GM18526 (cell line): ENCODE measurements around the gene GYG1.

Source experiments
- POLR2A ChIP-seq: IDR thresholded peaks from 3 replicates; pipeline ENCODE4 v1.6.1; 2011; ENCODE audit not compliant: insufficient read length; ENCODE audit errors: extremely low read depth

The GYG1 gene

DNA sequence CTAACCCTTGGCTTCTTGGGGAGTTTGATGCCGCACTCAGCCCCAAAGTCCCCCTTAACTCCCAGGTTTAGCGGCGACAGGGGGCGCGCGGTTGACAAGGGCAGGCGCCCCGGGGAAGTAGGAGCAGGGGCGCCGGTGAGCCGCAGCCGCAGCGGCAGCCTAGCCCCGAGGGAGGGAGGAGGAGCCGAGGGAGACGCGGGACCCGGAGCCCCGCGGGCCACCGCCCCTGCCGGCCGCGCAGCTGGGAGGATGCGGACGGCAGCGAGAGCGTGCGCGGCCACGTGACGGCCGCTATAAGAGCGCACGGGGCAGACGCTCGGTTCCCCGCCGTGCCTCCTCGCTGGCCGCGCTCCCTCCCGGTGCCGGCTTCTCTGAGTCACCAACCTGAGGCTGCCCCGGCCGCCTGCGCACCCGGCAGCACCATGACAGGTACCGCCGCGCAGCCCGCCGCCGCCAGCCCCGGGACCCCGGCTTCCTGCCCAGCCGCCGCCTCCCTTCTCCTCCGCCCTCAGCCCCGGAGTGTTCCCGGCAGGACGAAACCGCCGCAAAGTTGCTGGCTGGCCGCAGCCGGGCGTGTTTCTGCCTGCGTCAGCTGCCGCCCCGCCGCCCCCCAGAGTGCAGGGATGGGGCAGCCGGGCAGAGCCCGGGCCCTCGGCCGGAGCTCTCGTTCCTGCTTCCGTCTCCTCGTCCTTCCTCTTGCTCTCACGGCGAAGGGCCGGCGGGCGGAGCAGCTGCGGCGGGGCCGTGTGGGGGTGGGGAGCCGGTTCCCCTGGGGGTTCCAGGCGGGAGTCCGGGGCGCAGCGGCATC, at the start of gene GYG1:
Gene GYG1, plus strand, starts transcription at position 322 of the 808 bp plus-strand sequence. Its CDS starts 101 bp downstream, at position 423.
- peak; percentile 96 for TF ChIP-seq POLR2A

DNA sequence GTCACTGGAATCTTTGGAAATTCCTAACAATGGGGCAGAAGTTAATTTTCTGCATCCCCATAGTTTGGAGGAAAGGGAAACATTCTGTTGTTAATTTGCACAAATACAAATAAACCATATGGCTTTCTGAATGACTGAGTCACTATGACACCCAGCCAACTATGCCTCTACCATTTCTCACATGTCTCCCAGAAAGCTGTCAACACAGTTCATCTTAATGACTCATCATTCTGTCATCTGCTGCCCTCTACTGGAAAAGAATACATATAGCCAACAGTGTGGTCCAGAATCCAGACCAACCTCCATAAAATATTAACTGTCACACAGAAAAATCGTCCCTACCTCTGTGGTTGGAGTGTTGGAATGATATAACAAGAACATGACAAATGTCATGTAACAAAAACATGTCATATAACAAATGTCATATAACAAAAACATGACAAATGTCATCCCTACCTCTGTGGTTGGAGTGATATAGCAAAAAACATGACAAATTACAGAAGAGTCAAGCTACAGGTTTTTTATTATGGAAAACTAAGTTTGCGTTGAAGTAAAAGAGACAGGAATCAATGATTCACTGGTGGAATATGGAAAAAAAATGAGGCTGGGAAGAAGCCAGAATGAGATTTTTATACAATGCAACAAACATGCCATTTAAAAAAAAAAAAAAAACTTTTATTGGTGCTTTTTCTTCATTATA, 47.7 kb upstream of the GYG1 start:
- TF ChIP-seq POLR2A = no peak

DNA sequence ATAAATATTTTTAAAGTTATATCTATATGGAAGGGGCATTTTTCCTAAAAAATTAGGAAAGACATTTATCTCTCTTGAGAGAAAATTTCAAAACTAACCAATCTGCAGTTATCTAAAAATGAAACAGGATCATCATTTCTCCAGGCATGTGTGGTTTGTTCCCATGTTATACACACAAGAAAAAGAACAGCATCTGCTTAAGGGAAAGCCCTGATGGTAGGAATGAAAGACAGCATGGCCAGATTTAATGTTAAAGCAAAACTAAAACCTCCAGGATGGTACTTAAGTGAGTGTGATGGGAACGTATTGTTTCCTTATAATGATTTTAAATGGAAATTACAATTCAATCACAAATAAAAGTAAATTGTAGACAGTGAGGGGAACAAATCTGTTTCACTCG, 46.2 kb upstream of the GYG1 start:
- TF ChIP-seq POLR2A = no peak

DNA sequence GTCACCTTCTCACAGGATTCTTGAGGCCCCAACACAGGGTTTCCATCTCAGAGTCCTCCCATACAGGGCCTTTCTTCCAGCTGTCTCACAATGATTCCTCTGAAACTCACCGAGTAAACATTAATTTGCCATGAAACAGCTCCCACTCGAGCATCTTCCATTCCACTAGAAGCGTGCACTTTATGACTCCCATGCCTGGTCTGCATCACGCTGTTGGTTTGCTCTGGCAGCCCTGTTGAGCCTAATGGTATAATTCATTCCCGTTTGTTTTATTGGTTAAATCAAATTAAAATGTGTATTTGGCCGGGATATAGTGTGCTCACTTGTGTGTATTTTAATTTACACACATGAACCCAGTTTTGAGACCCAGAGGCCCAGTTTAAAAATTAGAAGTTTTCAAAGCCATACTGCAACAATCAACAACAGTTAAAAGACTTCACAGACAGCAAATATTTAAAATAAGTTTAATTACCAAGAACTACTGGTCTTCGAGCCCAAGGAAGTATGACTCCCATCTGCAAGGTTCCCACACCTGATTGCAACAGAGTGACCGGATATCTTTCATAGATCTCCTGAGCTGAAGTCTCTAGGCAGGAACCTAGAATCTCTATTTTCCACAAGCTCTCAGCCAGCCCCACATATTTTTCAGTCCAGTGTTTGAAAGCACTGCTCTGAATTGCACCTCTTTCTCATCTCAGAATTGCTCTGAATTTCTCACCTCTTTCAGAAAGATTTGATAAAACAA, 42.3 kb upstream of the GYG1 start:
- no peak for TF ChIP-seq POLR2A

DNA sequence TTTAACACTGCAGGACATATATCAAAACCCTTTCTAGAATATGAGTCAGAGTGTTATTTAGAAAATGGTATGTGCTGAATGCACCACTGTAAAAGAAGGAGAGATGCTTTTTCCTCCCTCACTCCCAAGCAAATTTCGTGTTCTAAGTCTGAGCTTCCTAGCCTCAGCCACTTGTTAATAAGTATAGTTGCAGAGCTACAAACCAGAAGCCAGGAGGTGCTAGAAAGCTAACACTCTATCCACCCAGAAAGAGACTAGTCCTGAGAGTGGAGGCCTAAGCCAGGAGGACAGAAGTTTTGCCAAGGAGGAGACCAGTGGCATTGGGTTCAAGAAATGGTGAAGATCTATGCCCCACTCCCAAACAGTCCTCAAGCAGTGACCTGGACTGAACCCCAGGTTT, 40.5 kb upstream of the GYG1 start:
- TF ChIP-seq POLR2A = no peak

DNA sequence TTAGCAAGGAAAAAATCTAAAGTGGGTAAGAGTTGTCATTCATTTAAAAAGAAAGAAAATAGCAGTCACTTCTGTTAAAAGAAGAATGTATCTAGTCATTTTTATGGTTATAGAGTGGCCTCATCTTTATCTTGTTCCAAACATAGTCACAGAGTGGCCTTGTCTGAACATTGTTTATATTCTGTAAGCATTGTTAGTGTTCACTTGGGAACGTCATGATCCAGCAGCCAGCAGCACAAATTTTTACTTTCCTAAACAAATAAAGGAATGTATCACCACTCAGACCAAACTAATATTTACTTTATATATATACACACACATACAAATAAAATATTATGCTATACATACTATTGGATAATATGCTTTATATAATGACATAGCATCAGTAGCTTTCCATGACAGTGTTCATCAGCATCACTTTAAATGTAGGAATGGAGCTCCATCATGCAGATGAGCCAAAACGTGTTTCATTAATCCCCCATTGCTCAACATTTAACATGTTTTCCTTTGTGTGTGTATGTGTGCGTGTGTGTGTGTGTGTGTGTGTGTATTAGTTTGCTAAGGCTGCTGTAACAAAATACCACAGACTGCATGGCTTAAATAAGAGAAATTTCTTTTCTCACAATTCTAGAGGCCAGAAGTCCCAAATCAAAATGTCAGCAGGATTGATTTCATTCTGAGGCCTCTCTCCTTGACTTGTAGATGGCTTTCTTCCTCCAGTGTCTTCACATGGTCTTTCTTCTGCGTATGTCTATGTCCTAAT, 39.6 kb upstream of the GYG1 start:
- no peak for TF ChIP-seq POLR2A

DNA sequence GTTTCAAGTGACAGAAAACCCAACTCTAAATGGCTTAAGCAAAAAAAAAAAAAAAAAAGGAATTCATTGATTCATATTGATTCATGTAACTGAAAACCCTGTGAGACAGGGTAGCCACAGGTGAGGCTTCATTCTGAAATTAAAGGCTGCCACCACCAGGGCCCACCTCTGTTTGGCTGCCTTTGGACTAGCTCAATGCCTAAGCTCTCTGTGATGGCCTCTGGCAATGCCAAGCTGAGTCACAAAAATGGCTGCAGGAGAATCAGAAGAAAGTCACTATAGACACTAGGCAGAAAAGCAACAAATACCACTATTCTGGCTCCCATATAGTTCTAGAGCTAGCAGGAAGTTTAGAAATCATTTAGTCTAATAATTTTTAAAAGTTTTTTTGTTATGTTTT, 38.2 kb upstream of the GYG1 start:
- no peak for TF ChIP-seq POLR2A

DNA sequence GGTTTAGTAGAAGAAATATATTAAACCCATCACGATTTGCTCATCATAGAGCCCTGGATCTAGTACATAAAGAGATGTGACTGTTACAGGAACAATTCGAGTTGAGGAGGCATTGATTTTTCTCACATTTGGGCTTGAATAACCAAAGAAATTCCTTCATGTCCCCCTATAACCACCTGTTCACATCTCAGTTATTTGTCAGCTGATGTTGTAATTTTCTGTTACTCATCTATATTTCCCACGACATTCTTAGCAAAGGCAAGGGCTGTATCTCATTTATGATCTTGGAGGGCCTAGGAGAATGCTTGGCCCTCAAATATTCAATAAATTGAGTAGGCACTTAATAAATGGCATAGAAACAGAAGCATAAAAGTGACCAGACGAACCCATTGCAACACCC, 36.4 kb upstream of the GYG1 start:
- no peak for TF ChIP-seq POLR2A

DNA sequence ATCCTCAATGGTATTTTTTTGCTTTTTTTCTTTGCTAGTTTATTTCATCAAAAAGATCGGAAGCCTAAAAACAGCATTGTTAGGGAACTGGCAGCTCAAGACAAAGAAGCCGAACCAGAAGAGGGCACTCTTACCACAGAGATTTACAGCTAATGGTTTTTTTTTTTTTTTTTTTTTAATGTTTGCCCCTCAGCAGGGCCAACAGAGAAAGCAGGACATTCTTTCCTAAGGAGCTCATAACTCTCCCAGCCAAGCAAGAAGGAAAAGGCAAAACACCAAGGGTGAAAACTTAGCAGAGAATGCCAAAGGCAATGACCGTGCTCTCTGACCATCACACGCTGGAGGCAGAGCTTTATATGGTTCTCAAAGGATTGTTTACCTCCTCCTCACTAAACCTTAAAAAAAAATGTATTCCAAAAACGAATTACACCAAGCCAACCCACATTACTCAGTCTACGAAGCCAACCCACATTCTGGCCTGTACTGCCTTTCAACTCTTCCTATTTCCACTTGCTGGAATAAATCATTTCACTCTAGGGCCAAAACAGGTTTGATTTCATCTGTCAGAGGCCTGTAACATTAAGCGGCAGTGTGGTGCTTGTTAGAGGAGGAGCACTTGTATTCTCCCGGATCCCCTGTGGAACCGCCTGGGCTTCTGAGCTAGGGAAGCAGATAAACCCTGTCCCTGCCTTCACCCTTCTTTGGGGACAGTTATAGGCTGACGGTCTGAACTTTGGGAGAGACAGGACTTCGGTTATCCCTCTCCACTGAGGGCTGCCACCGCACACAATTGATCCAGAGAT, 35.6 kb upstream of the GYG1 start:
- no peak for TF ChIP-seq POLR2A

DNA sequence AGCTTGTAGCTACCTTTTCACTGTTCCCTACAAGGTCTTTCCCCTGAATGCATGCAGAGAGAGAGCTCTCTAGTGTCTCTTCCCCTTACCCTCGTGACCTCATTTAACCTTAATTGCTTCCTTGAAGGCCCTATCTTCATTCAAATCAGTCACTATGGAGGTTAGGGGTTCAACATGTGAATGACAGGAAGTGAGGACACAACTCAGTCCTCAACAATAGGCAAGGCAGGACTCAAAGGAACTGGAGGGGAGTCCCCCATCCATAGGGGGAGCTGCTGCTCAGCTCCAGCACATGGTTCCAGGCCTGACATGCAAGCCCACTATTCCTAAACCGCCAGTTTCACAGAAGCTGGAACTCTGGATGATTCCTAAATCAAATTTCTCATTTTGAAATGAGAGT, 33.8 kb upstream of the GYG1 start:
- no peak for TF ChIP-seq POLR2A

DNA sequence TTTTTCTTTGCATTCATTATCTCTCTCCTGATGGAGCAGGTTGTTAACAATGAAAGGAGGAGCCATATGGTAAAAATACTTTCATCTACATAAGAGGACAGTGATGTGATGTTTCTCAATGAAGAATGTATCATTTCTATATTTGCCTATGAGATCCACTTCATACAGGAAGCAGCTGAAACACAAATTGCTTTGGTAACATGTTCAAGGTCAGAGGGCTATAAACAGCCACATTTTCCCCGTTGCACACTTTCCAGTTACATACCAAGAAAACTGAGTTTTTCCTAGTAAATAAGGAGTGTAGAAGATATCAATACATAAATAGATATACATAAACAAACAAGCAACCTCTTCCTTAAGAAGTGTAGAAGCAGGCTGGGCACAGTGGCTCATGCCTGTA, 32.6 kb upstream of the GYG1 start:
- TF ChIP-seq POLR2A = no peak

DNA sequence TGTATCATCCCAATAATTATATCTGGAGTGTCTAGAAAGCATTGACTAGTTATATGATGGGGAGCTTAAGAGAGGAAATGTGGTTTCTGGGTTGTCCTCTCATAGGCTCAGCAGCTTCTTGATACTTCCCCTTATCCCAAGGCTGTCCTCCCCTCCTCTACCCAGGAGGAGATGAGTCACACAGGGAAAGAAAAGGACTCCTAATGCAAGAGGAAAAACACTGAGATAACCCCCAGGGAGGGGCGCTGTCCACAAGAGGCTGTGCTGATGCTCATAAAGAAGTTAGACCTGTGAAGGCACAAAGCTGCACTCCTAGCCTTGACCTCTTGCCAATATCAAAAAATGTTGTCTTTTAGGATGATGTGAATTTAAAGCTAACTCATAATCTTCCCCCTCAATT, 28.8 kb upstream of the GYG1 start:
- TF ChIP-seq POLR2A = no peak

DNA sequence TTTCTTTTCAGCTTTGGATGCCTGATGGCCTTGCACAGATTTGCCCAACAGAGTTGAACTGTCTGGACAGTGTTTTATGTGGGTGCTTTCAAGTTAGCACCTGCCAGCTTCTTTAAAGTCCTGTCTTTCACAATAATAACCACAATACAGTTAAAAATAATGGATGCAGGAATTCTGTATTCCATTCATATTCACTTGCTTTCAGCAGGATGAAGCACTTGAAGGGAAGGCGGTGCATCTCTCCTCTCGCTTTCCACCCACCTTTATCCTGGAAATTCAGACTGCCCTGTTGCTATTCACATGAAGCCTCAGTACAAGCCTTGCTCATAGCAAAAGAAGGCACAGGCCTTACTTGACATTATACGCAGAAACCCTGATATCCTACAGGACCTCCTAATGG, 26.5 kb upstream of the GYG1 start:
- no peak for TF ChIP-seq POLR2A

DNA sequence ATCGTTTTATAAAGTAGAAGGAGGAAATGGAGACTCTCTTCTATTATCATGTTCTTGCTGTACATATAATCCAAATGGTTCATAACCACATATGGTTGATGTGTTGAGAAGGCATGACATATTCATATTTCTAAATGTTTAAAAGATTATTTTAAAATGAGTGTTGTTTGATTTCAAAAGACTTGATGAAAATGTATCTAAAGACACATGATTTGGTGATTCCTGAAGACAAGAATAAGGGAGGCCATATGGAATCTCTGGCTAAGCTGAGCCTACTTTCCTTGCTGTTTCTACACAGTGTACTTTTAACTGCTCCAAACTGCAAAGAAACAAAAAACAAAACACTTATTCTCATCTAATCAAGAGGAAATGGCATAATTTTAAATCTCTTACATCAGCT, 23.0 kb upstream of the GYG1 start:
- TF ChIP-seq POLR2A = no peak
